Neural crest cell (in vitro differentiated cells): ENCODE results near the gene FBXW11. TPM values are rescaled to one million over a fixed set of nuclear protein-coding genes. Genes with fewer than 3 reads are reported as not detected.
"Not testable (repeated sequence)": the region's sequence is repeated elsewhere in the genome, so short reads cannot be mapped to it uniquely, and the experiment has no call there.

ENCODE experiments used
- DNase-seq: peaks from one replicate; pipeline ENCODE4 v3.0.0; 2021; ENCODE audit warnings: low read depth, mixed read lengths, low spot score
- H3K27ac Mint-ChIP-seq: one replicate; pipeline ENCODE4 v1.8.0; 2021; ENCODE audit warnings: mild to moderate bottlenecking, mixed read lengths; ENCODE audit not compliant: unreplicated experiment
- H3K27me3 Mint-ChIP-seq: 2 replicates; pipeline ENCODE4 v1.8.0; 2021; ENCODE audit warnings: low read depth, mild to moderate bottlenecking, mixed read lengths
- H3K36me3 Mint-ChIP-seq: 2 replicates; pipeline ENCODE4 v1.8.0; 2021; ENCODE audit warnings: low read depth, mild to moderate bottlenecking, mixed read lengths
- H3K4me1 Mint-ChIP-seq: 2 replicates; pipeline ENCODE4 v1.8.0; 2021; ENCODE audit warnings: mixed read lengths
- H3K4me3 Mint-ChIP-seq: one replicate; pipeline ENCODE4 v1.8.0; 2021; ENCODE audit warnings: mild to moderate bottlenecking, mixed read lengths
- H3K9me3 Mint-ChIP-seq: 2 replicates; pipeline ENCODE4 v1.8.0; 2021; ENCODE audit warnings: mixed read lengths
- CTCF ChIP-seq: fragments of 200-600 bp; sonication (generic); conservative IDR thresholded peaks from 2 replicates; pipeline ENCODE4 v1.5.0; 2021; ENCODE audit warnings: antibody characterized with exemption, mild to moderate bottlenecking
- total RNA-seq: library from RNA; stranded (reverse); gene quantifications from 2 replicates; pipeline ENCODE4 v1.2.1, GENCODE V29; 2021

FBXW11 gene
- total RNA-seq, 1 donor from 2014 or later: 66.6 TPM

DNA sequence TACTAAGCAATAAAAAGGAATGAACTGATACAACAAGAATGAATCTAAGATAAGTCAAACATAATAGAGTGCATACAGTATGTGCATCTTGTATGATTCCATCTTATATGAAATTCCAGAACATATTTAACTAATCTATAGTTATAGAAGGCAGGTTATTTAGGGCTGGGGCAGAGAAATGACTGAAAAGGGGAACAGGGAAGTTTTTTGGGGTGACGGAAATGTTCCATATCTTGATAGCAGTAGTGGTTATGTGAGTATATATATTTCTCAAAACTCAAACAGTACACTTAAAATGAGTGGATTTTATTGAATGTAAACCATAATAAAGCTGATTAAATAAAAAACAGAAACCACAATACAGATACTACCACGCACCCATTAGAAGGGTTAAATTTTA is 24.6 kb downstream of the FBXW11 start:
- no peak overlapping the region for H3K4me3 Mint-ChIP-seq
- no peaks in the 10 kb centered on the region for H3K9me3 Mint-ChIP-seq
- no peak for DNase-seq
- H3K27me3 Mint-ChIP-seq: no peaks in the 10 kb centered on the region
- no peak overlapping the region for H3K27ac Mint-ChIP-seq
- H3K4me1 Mint-ChIP-seq: peaks cover 17% of the 10 kb centered on the region
- H3K36me3 Mint-ChIP-seq: peaks cover 24% of the 10 kb centered on the region
- no peak for TF ChIP-seq CTCF

- H3K4me3 Mint-ChIP-seq: no peak overlapping the region
These were observed 25.6 kb downstream of the FBXW11 start for GRCh38 chr5:171980792-171981191.

GRCh38 chr5:171979606-171980005 is 26.8 kb downstream of the FBXW11 start:
- TF ChIP-seq CTCF: no peak
- Mint-ChIP-seq H3K27ac (no peak overlapping the region), H3K36me3 (peaks cover 23% of the 10 kb centered on the region), H3K4me1 (peaks cover 29% of the 10 kb centered on the region), H3K9me3 (no peaks in the 10 kb centered on the region), H3K4me3 (no peak overlapping the region), H3K27me3 (no peaks in the 10 kb centered on the region)
- no peak for DNase-seq

More at GRCh38 chr5:171980792-171981191, 25.6 kb downstream of the FBXW11 start:
- peaks cover 19% of the 10 kb centered on the region for H3K4me1 Mint-ChIP-seq
- peaks cover 23% of the 10 kb centered on the region for H3K36me3 Mint-ChIP-seq
- no peak for TF ChIP-seq CTCF
- DNase-seq: no peak
- no peaks in the 10 kb centered on the region for H3K27me3 Mint-ChIP-seq
- H3K9me3 Mint-ChIP-seq: no peaks in the 10 kb centered on the region
- no peak overlapping the region for H3K27ac Mint-ChIP-seq

- Mint-ChIP-seq H3K4me3 (no peak overlapping the region), H3K27ac (no peak overlapping the region), H3K4me1 (peaks cover 26% of the 10 kb centered on the region), H3K27me3 (no peaks in the 10 kb centered on the region), H3K36me3 (peaks cover 23% of the 10 kb centered on the region), H3K9me3 (no peaks in the 10 kb centered on the region)
- DNase-seq: no peak
- no peak for TF ChIP-seq CTCF
These were observed 27.9 kb downstream of the FBXW11 start for GRCh38 chr5:171978519-171978918.

GRCh38 chr5:171978016-171978415 is 28.4 kb downstream of the FBXW11 start:
- Mint-ChIP-seq H3K27me3 (no peaks in the 10 kb centered on the region), H3K27ac (no peak overlapping the region), H3K36me3 (peaks cover 23% of the 10 kb centered on the region), H3K4me3 (no peak overlapping the region), H3K9me3 (no peaks in the 10 kb centered on the region), H3K4me1 (peaks cover 26% of the 10 kb centered on the region)
- no peak for TF ChIP-seq CTCF
- no peak for DNase-seq

DNA sequence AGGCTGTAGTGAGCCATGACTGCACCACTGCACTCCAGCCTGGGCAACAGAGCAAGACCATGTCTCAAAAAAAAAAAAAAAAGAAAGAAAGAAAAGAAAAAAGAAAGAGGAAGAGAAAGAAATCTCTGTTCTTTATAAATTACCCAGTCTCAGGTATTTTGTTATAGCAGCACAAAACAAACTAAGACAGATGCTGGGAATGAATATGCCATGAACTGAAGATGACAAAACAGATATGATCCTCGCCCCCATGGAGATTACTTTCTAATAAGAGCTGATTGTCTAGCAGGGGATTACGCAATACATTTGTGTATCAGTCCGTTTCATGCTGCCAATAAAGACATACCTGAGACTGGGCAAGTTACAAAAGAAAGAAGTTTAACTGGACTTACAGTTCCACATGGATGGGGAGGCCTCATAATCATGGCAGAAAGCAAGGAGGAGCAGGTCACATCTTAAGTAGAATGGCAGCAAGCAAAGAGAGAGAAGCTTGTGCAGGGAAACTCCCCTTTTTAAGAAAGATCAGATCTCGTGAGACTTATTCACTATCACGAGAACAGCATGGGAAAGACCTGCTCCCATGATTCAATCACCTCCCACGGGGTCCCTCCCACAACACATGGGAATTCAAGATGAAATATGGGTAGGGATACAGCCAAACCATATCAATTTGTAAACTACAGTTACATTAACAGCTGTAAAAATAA is 29.0 kb downstream of the FBXW11 start:
- not testable (repeated sequence) for H3K27me3 Mint-ChIP-seq, DNase-seq, H3K9me3 Mint-ChIP-seq, H3K27ac Mint-ChIP-seq, H3K4me3 Mint-ChIP-seq
- peaks cover 23% of the 10 kb centered on the region for H3K36me3 Mint-ChIP-seq
- peaks cover 26% of the 10 kb centered on the region for H3K4me1 Mint-ChIP-seq
